Chondrocyte (in vitro differentiated cells): ENCODE measurements around the gene PASK. TPM values are rescaled to one million over a fixed set of nuclear protein-coding genes. Genes with fewer than 3 reads are reported as not detected.

Source experiments
- DNase-seq: peaks from one replicate; pipeline ENCODE4 v3.0.0; 2021; ENCODE audit warnings: mixed read lengths, low spot score
- H3K27ac Mint-ChIP-seq: one replicate; pipeline ENCODE4 v1.8.0; 2021; ENCODE audit warnings: mild to moderate bottlenecking, moderate library complexity, mixed read lengths; ENCODE audit not compliant: unreplicated experiment
- H3K27me3 Mint-ChIP-seq: 2 replicates; pipeline ENCODE4 v1.8.0; 2021; ENCODE audit warnings: low read depth, mixed read lengths
- H3K36me3 Mint-ChIP-seq: 2 replicates; pipeline ENCODE4 v1.8.0; 2021; ENCODE audit warnings: low read depth, mixed read lengths
- H3K4me1 Mint-ChIP-seq: 2 replicates; pipeline ENCODE4 v1.8.0; 2021; ENCODE audit warnings: low read depth, mild to moderate bottlenecking, mixed read lengths
- H3K4me3 Mint-ChIP-seq: one replicate; pipeline ENCODE4 v1.8.0; 2021; ENCODE audit warnings: mild to moderate bottlenecking, moderate library complexity, mixed read lengths; ENCODE audit not compliant: unreplicated experiment
- H3K9me3 Mint-ChIP-seq: 2 replicates; pipeline ENCODE4 v1.8.0; 2021; ENCODE audit warnings: low read depth, mixed read lengths
- total RNA-seq: library from RNA; stranded (reverse); gene quantifications from 3 replicates; pipeline ENCODE4 v1.2.1, GENCODE V29; 2021
- TF ChIP-seq, protein P1 (sequence below): fragments of 200-600 bp; sonication (generic); IDR thresholded peaks from 2 replicates; pipeline ENCODE4 v1.5.0; 2021; ENCODE audit warnings: antibody characterized with exemption, mild to moderate bottlenecking, moderate library complexity

The PASK gene
- total RNA-seq, 1 donor from 2014 or later, result 4.5 TPM

DNA sequence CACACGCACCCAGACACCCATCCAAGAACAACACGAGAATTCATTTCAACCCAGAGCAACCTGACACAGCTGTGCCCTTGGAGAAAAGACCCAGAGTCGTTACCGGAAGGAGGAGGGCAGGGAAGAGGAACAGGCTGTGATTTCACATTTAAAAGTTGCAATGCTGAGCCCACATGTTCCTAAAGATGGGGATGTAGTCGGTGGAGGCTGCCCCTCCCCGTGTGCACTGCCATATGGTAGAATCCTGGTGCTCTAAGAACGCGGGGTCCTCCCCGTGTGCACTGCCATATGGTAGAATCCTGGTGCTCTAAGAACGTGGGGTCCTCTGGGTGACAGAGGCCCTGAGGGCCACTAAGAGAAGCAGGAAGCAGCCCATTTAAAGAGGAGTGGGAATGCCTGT, 58.1 kb downstream of the PASK start:
- H3K9me3 Mint-ChIP-seq, result no peaks in the 10 kb centered on the region
- no peaks in the 10 kb centered on the region for H3K27me3 Mint-ChIP-seq
- TF ChIP-seq, protein P1, sequence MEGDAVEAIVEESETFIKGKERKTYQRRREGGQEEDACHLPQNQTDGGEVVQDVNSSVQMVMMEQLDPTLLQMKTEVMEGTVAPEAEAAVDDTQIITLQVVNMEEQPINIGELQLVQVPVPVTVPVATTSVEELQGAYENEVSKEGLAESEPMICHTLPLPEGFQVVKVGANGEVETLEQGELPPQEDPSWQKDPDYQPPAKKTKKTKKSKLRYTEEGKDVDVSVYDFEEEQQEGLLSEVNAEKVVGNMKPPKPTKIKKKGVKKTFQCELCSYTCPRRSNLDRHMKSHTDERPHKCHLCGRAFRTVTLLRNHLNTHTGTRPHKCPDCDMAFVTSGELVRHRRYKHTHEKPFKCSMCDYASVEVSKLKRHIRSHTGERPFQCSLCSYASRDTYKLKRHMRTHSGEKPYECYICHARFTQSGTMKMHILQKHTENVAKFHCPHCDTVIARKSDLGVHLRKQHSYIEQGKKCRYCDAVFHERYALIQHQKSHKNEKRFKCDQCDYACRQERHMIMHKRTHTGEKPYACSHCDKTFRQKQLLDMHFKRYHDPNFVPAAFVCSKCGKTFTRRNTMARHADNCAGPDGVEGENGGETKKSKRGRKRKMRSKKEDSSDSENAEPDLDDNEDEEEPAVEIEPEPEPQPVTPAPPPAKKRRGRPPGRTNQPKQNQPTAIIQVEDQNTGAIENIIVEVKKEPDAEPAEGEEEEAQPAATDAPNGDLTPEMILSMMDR, result no peak
- peak overlapping the region; percentile 14 for H3K27ac Mint-ChIP-seq
- peaks cover 15% of the 10 kb centered on the region for H3K4me1 Mint-ChIP-seq
- no peak for DNase-seq
- no peak overlapping the region for H3K4me3 Mint-ChIP-seq
- H3K36me3 Mint-ChIP-seq, result peaks cover 44% of the 10 kb centered on the region

DNA sequence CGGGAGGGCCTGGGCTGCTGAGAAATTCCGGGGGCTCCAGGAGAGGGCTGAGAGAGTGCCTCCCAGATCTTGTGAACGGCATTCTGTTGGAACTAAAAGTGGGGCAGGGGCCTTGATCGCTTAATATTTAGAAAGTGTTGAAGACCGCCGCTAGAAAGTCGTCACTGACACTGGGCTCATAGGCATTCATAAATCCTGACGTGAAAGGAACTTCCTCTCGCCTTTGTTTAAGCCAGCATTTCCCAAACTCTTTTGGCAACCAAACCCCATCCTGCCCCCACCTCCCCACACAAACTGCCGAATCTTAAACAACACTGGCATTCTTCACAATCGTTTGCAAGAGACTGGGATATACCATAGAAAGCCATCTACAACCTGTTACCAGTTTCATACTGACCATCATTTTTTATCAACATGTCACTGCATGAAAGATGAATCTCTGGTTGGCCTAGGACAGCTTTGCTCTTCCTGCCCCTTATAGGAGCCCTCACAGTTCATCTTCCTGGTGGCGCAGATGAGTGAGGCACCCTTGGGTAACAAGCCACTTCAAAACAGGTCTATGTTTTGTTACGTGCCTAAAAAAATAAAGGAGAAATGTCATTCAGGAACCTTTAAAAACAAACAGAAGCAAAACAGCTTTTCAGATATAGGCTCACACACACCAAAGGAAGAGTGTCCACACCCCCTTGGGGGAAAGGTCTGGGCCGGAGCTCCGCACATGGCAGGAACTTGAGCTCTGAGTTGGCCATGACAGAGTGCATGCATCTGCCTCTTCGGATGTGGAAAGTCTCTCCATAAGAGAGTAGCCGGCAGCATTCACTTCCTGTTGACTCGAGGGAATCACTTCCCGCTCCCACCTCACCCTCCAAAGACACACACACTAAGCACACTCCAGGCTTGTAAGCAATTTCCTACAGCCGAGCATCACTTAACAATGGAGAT, 60.2 kb downstream of the PASK start:
- TF ChIP-seq, protein P1, result no peak
- Mint-ChIP-seq H3K9me3 (peaks cover 11% of the 10 kb centered on the region), H3K27ac (no peak overlapping the region), H3K27me3 (no peaks in the 10 kb centered on the region), H3K36me3 (peaks cover 44% of the 10 kb centered on the region), H3K4me3 (no peak overlapping the region), H3K4me1 (peaks cover 14% of the 10 kb centered on the region)
- no peak for DNase-seq

DNA sequence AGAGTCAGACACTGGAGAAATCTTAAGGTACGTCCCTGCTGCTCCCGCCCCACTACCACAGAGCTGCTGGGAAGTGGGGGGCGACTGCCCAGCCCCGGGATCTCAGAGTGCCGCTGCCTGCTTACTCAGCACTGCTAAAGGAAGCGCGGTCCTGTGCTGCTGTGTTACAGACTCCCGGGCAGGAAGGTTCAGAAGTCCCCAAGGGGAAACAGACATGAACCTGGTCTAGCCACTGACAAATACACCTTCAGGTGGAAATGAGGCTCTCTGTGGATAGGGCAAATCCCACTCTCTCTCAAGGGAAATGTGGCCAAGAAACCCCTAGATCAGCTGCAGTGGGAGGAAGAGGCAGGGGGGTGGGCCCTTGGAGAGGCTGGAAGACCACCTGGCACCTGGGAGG, 60.9 kb downstream of the PASK start:
- Mint-ChIP-seq H3K9me3 (peaks cover 11% of the 10 kb centered on the region), H3K27me3 (no peaks in the 10 kb centered on the region), H3K36me3 (peaks cover 44% of the 10 kb centered on the region), H3K27ac (no peak overlapping the region), H3K4me1 (peaks cover 8% of the 10 kb centered on the region), H3K4me3 (no peak overlapping the region)
- TF ChIP-seq, protein P1, result no peak
- DNase-seq, result no peak

DNA sequence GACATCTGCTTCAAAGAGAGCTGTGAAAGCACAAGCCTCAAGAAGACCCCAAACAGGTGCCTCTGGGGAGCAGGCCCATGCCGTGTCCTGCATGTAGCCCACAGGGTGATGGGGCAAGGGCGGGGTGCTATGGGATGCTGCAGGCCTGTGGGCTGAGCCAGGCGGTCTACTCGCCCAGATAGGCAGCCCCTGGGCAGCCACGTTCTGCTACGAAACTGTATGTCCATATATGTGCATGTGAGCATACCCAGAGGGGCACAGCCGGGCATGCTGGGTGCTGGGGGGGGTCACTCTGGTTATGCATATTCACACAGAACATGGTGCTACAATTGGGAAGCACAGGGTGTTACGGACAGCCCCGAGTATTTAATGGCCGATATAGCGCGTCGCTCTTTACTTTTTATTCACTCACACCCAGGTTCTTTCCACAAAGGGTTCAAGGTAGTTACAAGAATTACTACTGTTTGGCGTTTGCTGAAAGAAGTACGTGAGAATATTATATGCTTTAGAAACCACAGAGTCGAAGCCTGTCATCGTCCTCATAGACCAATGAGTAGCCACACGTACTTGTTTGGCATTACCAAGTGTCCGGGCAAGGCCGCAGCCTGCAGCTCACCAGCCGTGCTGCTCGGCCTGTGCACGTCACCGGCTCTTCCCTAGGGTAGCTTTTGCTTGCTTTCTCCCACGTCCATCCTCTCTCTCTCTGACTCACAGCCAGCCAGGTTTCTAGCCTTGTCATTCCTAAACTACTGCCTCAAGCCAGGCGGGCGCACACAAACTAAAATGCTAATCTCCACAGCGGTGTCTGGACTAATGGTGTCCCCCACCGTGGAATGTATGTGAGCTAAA, 61.6 kb downstream of the PASK start:
- peaks cover 43% of the 10 kb centered on the region for H3K36me3 Mint-ChIP-seq
- DNase-seq, result no peak
- TF ChIP-seq, protein P1, result no peak
- no peak overlapping the region for H3K27ac Mint-ChIP-seq
- H3K4me3 Mint-ChIP-seq, result no peak overlapping the region
- H3K9me3 Mint-ChIP-seq, result peaks cover 11% of the 10 kb centered on the region
- H3K4me1 Mint-ChIP-seq, result peaks cover 2% of the 10 kb centered on the region
- no peaks in the 10 kb centered on the region for H3K27me3 Mint-ChIP-seq

DNA sequence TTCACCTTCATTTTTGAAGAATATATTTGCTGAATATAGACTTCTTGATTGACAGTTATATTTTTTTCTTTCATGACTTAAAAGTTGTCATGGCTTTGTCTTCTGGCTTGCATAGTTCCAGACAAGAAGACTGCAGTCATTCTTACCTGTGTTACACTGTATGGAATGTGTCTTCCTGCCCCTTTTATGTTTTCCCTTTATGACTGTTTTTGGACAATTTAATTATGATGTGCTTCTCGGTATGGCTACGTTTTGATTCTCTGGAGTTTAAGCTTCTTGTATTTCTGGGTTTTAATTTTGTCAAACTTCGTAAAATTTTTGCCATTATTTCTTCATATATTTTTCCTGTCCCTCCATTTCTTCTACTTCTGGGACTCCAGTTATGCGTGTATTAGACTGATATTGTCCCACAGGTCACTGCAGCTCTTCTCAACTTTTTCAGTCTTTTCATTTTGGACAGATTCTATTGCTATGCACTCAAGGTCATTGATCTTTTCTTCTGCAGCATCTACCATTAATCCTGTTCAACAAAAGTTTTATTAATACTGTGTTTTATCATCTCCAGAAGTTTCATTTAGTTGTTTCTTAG, 64.3 kb downstream of the PASK start:
- Mint-ChIP-seq H3K27ac (no peak overlapping the region), H3K9me3 (peaks cover 11% of the 10 kb centered on the region)
- TF ChIP-seq, protein P1, result no peak

More for the DNA sequence above, 64.3 kb downstream of the PASK start:
- H3K4me3 Mint-ChIP-seq, result no peak overlapping the region
- H3K4me1 Mint-ChIP-seq, result no peaks in the 10 kb centered on the region
- peaks cover 36% of the 10 kb centered on the region for H3K36me3 Mint-ChIP-seq
- H3K27me3 Mint-ChIP-seq, result no peaks in the 10 kb centered on the region
- DNase-seq, result no peak
